Muscle layer of colon (tissue), 2 donors: Measurements from ENCODE around the gene ROPN1.
"Not testable (repeated sequence)": the region's sequence is repeated elsewhere in the genome, so short reads cannot be mapped to it uniquely, and the experiment has no call there.

Experiments used
- H3K27ac ChIP-seq: one replicate; pipeline ENCODE4 v1.7.0; 2013; ENCODE audit warnings: low read depth, mild to moderate bottlenecking, low read length, moderate library complexity
- H3K27me3 ChIP-seq, 2 donors: one replicate each; pipeline ENCODE4 v1.7.0; 2013; ENCODE audit warnings: low read length in 2 of 2, mild to moderate bottlenecking in 2 of 2; ENCODE audit not compliant: insufficient read depth in 2 of 2, control insufficient read depth in 1 of 2
- H3K36me3 ChIP-seq: one replicate; pipeline ENCODE4 v1.7.0; 2013; ENCODE audit warnings: mild to moderate bottlenecking, low read length; ENCODE audit not compliant: insufficient read depth
- H3K4me1 ChIP-seq: one replicate; pipeline ENCODE4 v1.7.0; 2013; ENCODE audit warnings: mild to moderate bottlenecking, low read length; ENCODE audit not compliant: insufficient read depth
- H3K4me3 ChIP-seq, 2 donors: one replicate each; pipeline ENCODE4 v1.7.0; 2013; ENCODE audit warnings: low read length in 2 of 2, low read depth in 1 of 2, mild to moderate bottlenecking in 1 of 2, moderate library complexity in 1 of 2
- H3K9ac ChIP-seq: one replicate; pipeline ENCODE4 v1.7.0; 2013; ENCODE audit warnings: low read length
- H3K9me3 ChIP-seq: one replicate; pipeline ENCODE4 v1.7.0; 2013; ENCODE audit warnings: mild to moderate bottlenecking, low read length
- donor health status: abdominal sarcoma.
- donor health status: Adenocarcinoma of cecum.

ROPN1 gene

DNA sequence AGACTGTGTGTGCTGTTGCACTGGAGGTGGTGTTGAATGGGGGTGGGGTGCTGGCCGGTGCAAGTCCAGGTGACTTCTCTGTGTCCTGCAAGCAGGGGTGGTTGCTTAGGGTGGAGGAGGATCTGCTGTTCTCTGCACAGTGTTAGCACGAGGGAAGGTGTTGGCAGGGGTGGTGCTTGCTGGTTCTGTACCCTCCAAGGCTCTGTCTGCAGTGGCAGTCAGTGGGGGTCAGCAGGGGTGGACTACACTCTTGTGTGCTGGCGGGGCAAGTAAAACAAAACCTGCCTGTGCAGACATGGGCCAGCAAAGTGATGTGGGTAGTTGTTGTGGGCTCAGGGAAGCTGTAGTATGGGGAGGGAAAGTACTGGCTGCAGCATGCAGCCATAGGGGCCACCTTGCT lies 5.5 kb downstream of the ROPN1 start:
- Histone ChIP-seq H3K4me3 (no peak overlapping the region), H3K4me1 (no peaks in the 10 kb centered on the region), H3K36me3 (no peaks in the 10 kb centered on the region), H3K9me3 (no peaks in the 10 kb centered on the region), H3K27ac (no peak overlapping the region), H3K27me3 (no peaks in the 10 kb centered on the region), H3K9ac (no peak overlapping the region)

DNA sequence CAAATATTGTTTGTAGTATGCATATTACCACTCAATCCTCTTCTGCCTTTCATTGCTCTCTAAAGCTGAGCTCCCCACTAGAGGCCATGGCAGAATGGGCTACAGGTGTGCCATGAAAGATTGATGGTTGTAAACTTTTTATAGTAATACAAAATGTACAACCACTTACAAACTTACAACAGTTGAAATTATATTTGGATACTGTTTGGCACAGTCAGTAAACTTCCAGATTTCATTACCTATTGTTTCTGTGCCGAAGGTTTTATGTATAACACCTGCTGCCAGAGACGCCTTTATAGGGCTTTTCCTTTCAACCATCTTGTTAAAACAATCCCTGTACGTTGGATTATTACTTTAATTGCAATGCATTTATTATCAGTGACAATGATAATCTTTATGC lies 7.0 kb downstream of the ROPN1 start:
- Histone ChIP-seq H3K27ac (no peak overlapping the region), H3K27me3 (no peaks in the 10 kb centered on the region), H3K4me3 (no peak overlapping the region), H3K9me3 (no peaks in the 10 kb centered on the region), H3K9ac (no peak overlapping the region), H3K36me3 (no peaks in the 10 kb centered on the region), H3K4me1 (no peaks in the 10 kb centered on the region)

DNA sequence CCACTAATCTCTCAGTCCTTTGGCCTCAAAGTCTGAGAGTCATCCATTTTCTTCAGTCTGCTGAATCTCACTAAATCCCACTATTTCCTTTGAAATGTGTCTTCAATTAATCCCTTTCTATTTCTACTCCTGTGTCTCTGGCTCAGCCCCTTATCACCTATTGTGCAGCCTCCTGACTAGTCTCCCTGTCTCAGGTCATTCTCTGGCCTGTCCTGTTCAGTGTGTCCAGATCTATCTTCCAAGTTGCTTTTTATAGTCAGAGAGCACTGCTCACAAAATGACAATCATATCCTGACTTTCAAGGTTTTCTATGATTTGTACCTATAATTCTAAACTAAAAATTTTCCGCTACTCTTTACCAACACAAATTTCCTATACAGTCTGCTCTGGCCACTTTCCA lies 7.6 kb downstream of the ROPN1 start:
- Histone ChIP-seq H3K27me3 (no peaks in the 10 kb centered on the region), H3K36me3 (no peaks in the 10 kb centered on the region), H3K27ac (no peak overlapping the region), H3K9ac (no peak overlapping the region), H3K4me1 (no peaks in the 10 kb centered on the region), H3K4me3 (no peak overlapping the region), H3K9me3 (no peaks in the 10 kb centered on the region)

DNA sequence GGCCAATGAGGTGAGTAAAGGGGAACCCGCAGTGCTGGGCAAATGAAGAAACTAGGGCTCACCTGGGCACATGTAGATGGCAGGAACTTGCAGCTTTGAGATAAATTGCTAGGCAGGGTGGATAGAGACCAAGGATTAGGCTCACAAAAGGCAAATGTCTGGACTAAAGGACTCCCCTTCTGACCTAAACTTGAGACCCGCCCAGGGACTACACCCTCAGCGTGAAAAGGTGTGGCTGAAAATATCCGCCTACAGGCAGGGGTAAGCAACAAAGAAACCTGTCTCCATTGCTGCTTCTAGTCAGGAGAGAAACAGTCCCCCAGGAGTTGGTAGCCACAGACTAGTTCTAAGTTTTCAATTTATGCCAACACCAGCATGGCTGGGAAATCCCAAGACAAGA lies 10.6 kb downstream of the ROPN1 start:
- not testable (repeated sequence) for H3K4me1 ChIP-seq, H3K36me3 ChIP-seq, H3K27ac ChIP-seq, H3K9ac ChIP-seq, H3K4me3 ChIP-seq, H3K9me3 ChIP-seq, H3K27me3 ChIP-seq

DNA sequence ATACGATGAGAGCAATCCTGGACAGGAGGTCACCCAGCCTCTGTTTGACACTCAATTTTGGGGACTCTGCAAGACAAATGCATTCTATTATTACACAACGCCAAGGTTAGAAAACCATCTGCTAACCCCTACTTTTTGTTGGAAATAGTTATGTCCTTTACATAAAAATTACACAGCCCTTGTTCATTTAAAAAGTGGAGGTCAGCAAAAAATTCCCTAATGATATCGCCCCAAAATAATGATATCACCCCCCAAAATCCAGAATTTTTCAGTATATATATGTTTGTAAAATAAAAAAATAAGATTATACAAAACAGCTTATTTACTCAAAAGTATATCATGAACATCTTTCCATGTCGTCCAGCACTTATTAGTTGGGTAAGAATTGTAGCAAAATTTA lies 11.4 kb downstream of the ROPN1 start:
- Histone ChIP-seq H3K9me3 (no peaks in the 10 kb centered on the region), H3K36me3 (no peaks in the 10 kb centered on the region), H3K27me3 (no peaks in the 10 kb centered on the region), H3K9ac (no peak overlapping the region), H3K4me1 (no peaks in the 10 kb centered on the region), H3K27ac (no peak overlapping the region), H3K4me3 (peak overlapping the region in 1 of 2 donors; percentile 75)

DNA sequence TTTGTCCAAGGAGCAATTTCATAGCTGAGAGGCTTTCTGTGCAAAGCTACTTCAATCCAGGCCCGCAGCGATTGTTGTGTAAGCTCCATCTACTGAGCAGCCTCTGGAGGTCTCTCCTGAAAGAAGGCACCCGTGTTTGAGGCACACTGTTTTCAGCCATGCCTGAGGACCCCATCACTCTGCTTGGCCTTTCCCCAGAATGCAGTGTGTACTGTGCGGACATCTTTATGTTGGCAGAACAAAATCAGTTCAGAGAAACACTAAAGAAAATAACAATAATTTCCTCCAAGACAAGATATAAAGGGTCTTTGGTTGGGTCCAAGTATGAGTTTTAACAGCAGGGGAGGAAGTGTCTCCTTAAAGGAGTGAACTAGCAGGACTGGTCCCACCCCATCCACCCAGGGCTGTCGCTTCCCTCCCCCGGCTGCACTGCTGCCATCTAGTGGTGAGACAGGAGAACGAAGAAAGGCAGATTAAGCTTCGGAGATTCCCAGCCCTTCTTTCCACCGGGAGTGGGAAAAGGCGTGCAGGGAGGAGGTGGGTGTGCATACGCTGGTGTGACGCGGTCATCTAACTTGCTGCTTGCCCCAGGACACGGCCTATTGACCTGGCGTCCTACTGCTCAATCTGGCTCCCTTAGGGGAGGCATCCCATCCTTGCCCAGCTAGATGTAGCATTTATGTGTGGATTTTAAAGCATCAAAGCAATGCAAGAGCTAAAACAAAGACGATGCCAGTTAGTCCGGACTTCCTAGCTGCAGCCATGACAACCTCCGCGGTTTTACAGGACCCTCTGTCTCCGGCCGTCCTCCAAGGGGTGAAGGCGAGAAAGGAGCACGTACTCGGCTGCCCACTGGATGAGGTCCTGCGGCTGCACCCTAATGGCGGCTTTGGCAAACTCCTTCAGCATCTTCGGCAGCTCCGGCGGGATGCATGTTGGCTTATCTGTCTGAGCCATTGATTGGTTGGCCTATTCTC lies 12.1 kb downstream of the ROPN1 start:
- not testable (repeated sequence) for H3K4me1 ChIP-seq, H3K9me3 ChIP-seq, H3K27me3 ChIP-seq, H3K27ac ChIP-seq, H3K36me3 ChIP-seq, H3K9ac ChIP-seq
- peak overlapping the region in 1 of 2 donors; percentile 75 for H3K4me3 ChIP-seq

DNA sequence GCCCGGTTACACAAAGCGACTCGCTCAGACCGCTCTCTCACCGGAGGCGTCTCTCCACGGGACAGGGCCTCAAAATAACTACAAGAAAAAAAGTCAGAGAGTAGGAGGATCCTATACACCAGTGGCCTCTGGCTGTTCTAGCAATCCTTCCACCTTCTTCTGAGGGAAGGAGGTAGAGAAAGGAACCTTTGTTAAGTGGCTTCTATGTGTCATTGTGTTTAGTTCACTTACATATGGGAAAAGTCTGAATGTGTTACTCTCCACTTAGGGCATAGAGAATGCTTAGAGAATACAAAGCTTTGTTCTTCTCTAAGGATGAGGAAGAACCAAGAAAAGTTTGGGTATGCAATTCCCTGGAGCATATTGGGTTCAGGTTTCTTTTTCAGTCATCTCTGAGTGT lies 15.0 kb downstream of the ROPN1 start:
- H3K9ac ChIP-seq, H3K4me3 ChIP-seq, H3K4me1 ChIP-seq, H3K36me3 ChIP-seq, H3K9me3 ChIP-seq, H3K27me3 ChIP-seq, H3K27ac ChIP-seq: not testable (repeated sequence)

DNA sequence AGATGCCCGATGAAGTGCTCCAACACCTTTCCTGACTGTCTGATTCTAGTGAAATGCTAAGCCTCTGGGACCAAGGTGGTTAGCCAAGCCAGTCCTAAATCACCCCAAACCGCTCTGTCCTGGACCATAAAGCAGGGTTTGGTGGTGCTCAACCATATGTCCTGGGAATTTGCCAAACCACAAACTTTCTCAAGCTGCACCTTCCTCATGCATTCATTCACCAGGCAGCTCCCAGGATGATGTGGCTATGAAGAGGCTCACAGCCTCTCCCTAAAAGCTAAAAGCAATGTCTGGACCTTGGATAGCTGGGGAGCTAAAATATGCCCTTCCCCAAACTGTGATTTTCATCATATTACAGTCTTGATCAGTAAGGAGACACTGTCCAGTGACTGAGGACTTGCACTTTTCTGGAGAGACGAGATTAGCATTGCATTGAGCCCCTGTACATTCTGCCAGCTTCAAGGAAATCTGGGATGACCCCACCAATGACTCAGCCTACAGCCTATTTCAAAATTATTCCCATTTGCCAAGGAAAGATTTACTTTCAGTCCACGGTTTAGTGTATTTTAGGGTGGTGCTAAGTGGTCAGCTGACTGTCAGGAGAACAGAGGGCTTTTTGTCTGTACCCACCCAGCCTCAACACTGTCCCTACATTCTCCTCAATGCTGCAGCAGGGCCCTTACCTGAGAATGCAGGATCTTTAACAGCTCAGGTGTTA lies 15.6 kb downstream of the ROPN1 start:
- H3K9ac ChIP-seq: not testable (repeated sequence)

DNA sequence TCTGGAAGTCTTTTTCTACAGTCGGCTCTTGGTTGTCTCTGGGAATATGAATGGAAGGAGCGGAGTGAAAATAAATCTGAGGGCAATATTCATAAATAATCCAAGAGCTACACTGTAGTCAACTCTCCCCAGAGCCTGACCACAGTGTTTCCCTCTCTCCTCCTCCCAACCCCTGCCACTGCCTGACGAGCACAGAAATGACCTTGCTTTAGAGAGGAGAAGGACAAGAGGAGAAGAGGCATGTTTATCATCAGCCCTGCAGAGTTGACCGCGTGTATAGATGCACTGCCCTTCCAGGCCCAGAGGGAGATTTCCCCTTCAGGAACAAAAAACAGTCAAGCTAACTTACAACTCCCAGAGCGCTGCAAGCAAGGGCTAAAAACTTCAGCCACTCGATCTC lies 16.9 kb downstream of the ROPN1 start:
- H3K9me3 ChIP-seq, H3K27me3 ChIP-seq, H3K27ac ChIP-seq, H3K9ac ChIP-seq, H3K4me3 ChIP-seq, H3K4me1 ChIP-seq, H3K36me3 ChIP-seq: not testable (repeated sequence)

More for the DNA sequence above, 15.6 kb downstream of the ROPN1 start:
- not testable (repeated sequence) for H3K36me3 ChIP-seq, H3K4me1 ChIP-seq, H3K4me3 ChIP-seq, H3K9me3 ChIP-seq, H3K27ac ChIP-seq, H3K27me3 ChIP-seq

DNA sequence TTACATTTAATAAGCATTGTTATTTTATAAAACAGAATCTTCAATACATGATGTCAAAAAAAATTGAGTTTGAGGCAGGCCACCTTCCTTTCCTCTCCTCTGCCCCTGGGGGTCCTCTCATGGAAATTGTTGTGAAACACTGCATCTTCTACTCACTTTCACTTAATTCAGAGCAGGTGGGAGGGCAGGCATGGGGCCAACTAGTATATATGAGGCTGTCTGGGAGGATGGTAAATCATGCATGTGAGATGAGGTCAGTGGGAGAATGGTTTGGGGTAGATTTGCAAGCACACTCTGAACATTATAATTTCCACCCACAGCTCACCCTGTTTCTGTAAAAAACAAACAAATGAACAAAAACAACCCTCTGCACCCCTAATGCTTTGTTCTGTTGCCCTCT lies 20.5 kb downstream of the ROPN1 start:
- Histone ChIP-seq H3K9me3 (no peaks in the 10 kb centered on the region), H3K9ac (no peak overlapping the region), H3K4me1 (no peaks in the 10 kb centered on the region), H3K36me3 (no peaks in the 10 kb centered on the region), H3K27ac (no peak overlapping the region), H3K4me3 (no peak overlapping the region), H3K27me3 (no peaks in the 10 kb centered on the region)

DNA sequence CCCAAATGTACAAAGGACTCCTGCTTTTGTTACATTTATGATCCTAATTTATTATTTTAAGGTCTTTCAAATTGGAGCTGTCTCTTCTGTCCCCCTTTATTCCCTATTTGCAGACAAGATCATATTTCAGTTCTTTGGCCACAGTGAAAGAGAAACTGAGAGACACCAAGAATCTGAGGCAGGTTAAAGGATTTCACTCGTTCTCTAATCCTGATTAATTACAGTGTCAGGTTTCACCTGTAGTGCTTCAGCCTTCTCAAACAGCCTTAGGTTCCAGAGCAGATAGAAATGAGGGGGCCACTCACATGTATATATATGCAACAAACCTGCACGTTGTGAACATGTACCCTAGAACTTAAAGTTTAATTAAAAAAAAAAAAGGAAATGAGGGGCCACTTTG lies 24.7 kb downstream of the ROPN1 start:
- H3K4me1 ChIP-seq, H3K4me3 ChIP-seq, H3K27ac ChIP-seq, H3K27me3 ChIP-seq, H3K9ac ChIP-seq, H3K9me3 ChIP-seq, H3K36me3 ChIP-seq: not testable (repeated sequence)

DNA sequence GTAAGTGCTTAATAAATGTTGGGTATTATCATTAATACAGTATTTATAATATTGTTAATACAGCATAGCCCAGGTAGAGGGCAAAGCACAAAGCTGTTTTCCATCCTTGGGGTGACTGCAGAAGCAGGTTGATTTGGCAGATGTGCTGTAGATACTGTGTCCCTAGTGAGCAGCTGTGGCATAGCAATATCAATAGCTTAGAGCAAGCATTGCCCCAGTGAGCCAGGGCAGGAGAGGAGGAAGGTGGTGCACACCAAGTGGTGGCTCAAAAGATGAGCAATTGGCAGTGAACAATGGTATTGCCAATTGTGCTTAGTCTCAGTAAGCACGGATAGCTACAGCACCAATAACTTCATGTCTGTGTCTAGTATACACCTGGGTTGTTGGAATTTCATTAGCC lies 25.1 kb downstream of the ROPN1 start:
- H3K9ac ChIP-seq, H3K4me3 ChIP-seq, H3K36me3 ChIP-seq, H3K27ac ChIP-seq, H3K27me3 ChIP-seq, H3K9me3 ChIP-seq, H3K4me1 ChIP-seq: not testable (repeated sequence)
